Tibial nerve (tissue), 4 donors: ENCODE results near the gene SUSD3. TPM values are rescaled to one million over a fixed set of nuclear protein-coding genes. Genes with fewer than 3 reads are reported as not detected.

Experiments
- DNase-seq, 2 donors: peaks; one replicate each; pipeline ENCODE4 v3.0.0-alpha.2; 2019; ENCODE audit warnings: low spot score in 2 of 2
- H3K27ac ChIP-seq, 4 donors: fragments of 200-600 bp; sonication (generic) in 3 of 4; one replicate each; pipeline ENCODE4 v1.5.1; 2017 to 2019; ENCODE audit warnings: mild to moderate bottlenecking in 1 of 4
- H3K27me3 ChIP-seq, 2 donors: fragments of 200-600 bp; sonication (generic) in 1 of 2; one replicate each; pipeline versions ENCODE4 v1.5.1 to v1.6.0; 2017 to 2019
- H3K36me3 ChIP-seq, 3 donors: fragments of 200-600 bp; sonication (generic); one replicate each; pipeline ENCODE4 v1.5.1; 2018 to 2019
- H3K4me1 ChIP-seq, 4 donors: fragments of 200-600 bp; sonication (generic) in 3 of 4; one replicate each; pipeline ENCODE4 v1.5.1; 2017 to 2019
- H3K4me3 ChIP-seq, 4 donors: fragments of 200-600 bp; sonication (generic) in 3 of 4; one replicate each; pipeline ENCODE4 v1.5.1; 2017 to 2019; ENCODE audit warnings: mild to moderate bottlenecking in 1 of 4, moderate library complexity in 1 of 4
- H3K9me3 ChIP-seq, 4 donors: fragments of 200-600 bp; sonication (generic) in 3 of 4; one replicate each; pipeline ENCODE4 v1.5.1; 2017 to 2019
- CTCF ChIP-seq, 5 experiments: fragments of 200-600 bp in 3 of 5; fragments of 450-650 bp in 2 of 5; sonication (generic) in 3 of 5; IDR thresholded peaks; one replicate each; pipeline ENCODE4 v1.5.1; 2016 to 2019; ENCODE audit warnings: antibody characterized with exemption in 5 of 5, mild to moderate bottlenecking in 3 of 5, moderate library complexity in 2 of 5
- EP300 ChIP-seq, 2 donors: sonication (generic); formaldehyde crosslinking; IDR thresholded peaks; one replicate each; pipeline ENCODE4 v1.6.1; 2017; ENCODE audit warnings: antibody characterized with exemption in 2 of 2, mild to moderate bottlenecking in 1 of 2
- POLR2A ChIP-seq, 2 donors: fragments of 450-650 bp; IDR thresholded peaks; one replicate each; pipeline ENCODE4 v1.6.1; 2017; ENCODE audit warnings: antibody characterized with exemption in 2 of 2, mild to moderate bottlenecking in 2 of 2, moderate library complexity in 2 of 2
- WGBS, 2 donors: methylation state at CpG; one replicate each; pipeline ENCODE4 v1.1.5; 2018; 5-methylcytosine and 5-hydroxymethylcytosine counted together
- total RNA-seq, 4 donors: library from RNA; depleted of rRNA; stranded (reverse); fragments of >200 nt; gene quantifications; one replicate each; pipeline ENCODE4 v1.1.0, GENCODE V29; 2016

Gene SUSD3
- total RNA-seq, 4 donors from 2014 or later, result 3.0 to 4.2 (median 3.7) TPM; not detected in 1

GRCh38 chr9:93086447-93087224 is 28.1 kb downstream of the SUSD3 start:
- peaks cover 0 to 8% (median 0%) of the 10 kb centered on the region in 3 donors for H3K36me3 ChIP-seq
- no peak overlapping the region for H3K4me3 ChIP-seq
- WGBS, 2 donors, result 95 to 96% methylated on average over 8 of the region's 8 CpGs
- no peak overlapping the region for H3K27ac ChIP-seq
- no peaks in the 10 kb centered on the region for H3K27me3 ChIP-seq
- no peak for TF ChIP-seq CTCF (IDR thresholded peaks at IDR 0.05)
- no peak for TF ChIP-seq EP300 (IDR thresholded peaks at IDR 0.05)
- no peak for TF ChIP-seq POLR2A (IDR thresholded peaks at IDR 0.05)
- H3K4me1 ChIP-seq, result peaks cover 0 to 3% (median 0%) of the 10 kb centered on the region in 4 donors
- DNase-seq, result no peak
- peaks cover 0 to 10% (median 0%) of the 10 kb centered on the region in 4 donors for H3K9me3 ChIP-seq

GRCh38 chr9:93087971-93088655 is 29.6 kb downstream of the SUSD3 start:
- H3K36me3 ChIP-seq, result peaks cover 0 to 8% (median 0%) of the 10 kb centered on the region in 3 donors
- TF ChIP-seq CTCF (IDR thresholded peaks at IDR 0.05) (no peak), POLR2A (IDR thresholded peaks at IDR 0.05) (no peak), EP300 (IDR thresholded peaks at IDR 0.05) (no peak)

GRCh38 chr9:93088656-93089015 is 30.1 kb downstream of the SUSD3 start:
- Histone ChIP-seq H3K9me3 (peaks cover 0 to 13% (median 0%) of the 10 kb centered on the region in 4 donors), H3K4me3 (no peak overlapping the region), H3K27me3 (no peaks in the 10 kb centered on the region), H3K4me1 (peaks cover 0 to 23% (median 9%) of the 10 kb centered on the region in 4 donors), H3K27ac (no peak overlapping the region), H3K36me3 (peaks cover 0 to 8% (median 0%) of the 10 kb centered on the region in 3 donors)
- DNase-seq, result no peak
- WGBS, 2 donors, result 92 to 94% methylated on average over 4 of the region's 4 CpGs
- TF ChIP-seq EP300 (IDR thresholded peaks at IDR 0.05), result no peak
- TF ChIP-seq CTCF (IDR thresholded peaks at IDR 0.05), result no peak
- no peak for TF ChIP-seq POLR2A (IDR thresholded peaks at IDR 0.05)

More at GRCh38 chr9:93087971-93088655, 29.6 kb downstream of the SUSD3 start:
- whole genome bisulfite sequencing, 2 donors, result 93 to 96% methylated on average over 7 to 12 of the region's 12 CpGs
- Histone ChIP-seq H3K4me1 (peaks cover 0 to 18% (median 4%) of the 10 kb centered on the region in 4 donors), H3K27ac (no peak overlapping the region), H3K4me3 (no peak overlapping the region), H3K9me3 (peaks cover 0 to 13% (median 0%) of the 10 kb centered on the region in 4 donors), H3K27me3 (no peaks in the 10 kb centered on the region)
- no peak for DNase-seq

- Histone ChIP-seq H3K36me3 (peaks cover 0 to 8% (median 0%) of the 10 kb centered on the region in 3 donors), H3K27me3 (no peaks in the 10 kb centered on the region), H3K9me3 (peaks cover 0 to 13% (median 0%) of the 10 kb centered on the region in 4 donors), H3K4me1 (peaks cover 0 to 27% (median 13%) of the 10 kb centered on the region in 4 donors), H3K27ac (no peak overlapping the region), H3K4me3 (no peak overlapping the region)
- TF ChIP-seq EP300 (IDR thresholded peaks at IDR 0.05) (no peak), CTCF (IDR thresholded peaks at IDR 0.05) (no peak), POLR2A (IDR thresholded peaks at IDR 0.05) (no peak)
- WGBS, 2 donors, result 87 to 93% methylated on average over 5 of the region's 5 CpGs
- DNase-seq, result no peak
These were observed 30.5 kb downstream of the SUSD3 start for GRCh38 chr9:93089024-93089423.
